SK-N-SH treated with all-trans-retinoic acid at 6 μM for 48 hours (cell line): ENCODE measurements around the gene MYB.
A peak's percentile ranks its signal among the peaks of the same experiment; 100 is the strongest.

Experiments used
- ATAC-seq: fragments of 200-7000 bp; cut with Tn5 transposase; 3 replicates; pipeline ENCODE4 v1.9.1; 2020; ENCODE audit warnings: mild to moderate bottlenecking, moderate library complexity
- CREB5 ChIP-seq: fragments of 250-450 bp; sonication (Bioruptor Pico); IDR thresholded peaks from 2 replicates; pipeline ENCODE4 v1.5.1; 2020; ENCODE audit warnings: low read depth, mild to moderate bottlenecking, moderate library complexity
- CSDC2 ChIP-seq: fragments of 250-450 bp; sonication (Bioruptor Pico); IDR thresholded peaks from 2 replicates; pipeline ENCODE4 v1.5.0; 2020; ENCODE audit warnings: mild to moderate bottlenecking, moderate library complexity
- CSRNP3 ChIP-seq: fragments of 250-450 bp; sonication (Bioruptor Pico); IDR thresholded peaks from 2 replicates; pipeline ENCODE4 v1.5.1; 2021; ENCODE audit warnings: mild to moderate bottlenecking, moderate library complexity
- ESRRG ChIP-seq: fragments of 250-450 bp; sonication (Bioruptor Pico); IDR thresholded peaks from 2 replicates; pipeline ENCODE4 v1.6.1; 2021; ENCODE audit warnings: mild to moderate bottlenecking
- GLIS3 ChIP-seq: fragments of 250-450 bp; sonication (Bioruptor Pico); IDR thresholded peaks from 2 replicates; pipeline ENCODE4 v1.5.0; 2020; ENCODE audit warnings: mild to moderate bottlenecking, moderate library complexity
- ISL1 ChIP-seq: fragments of 250-450 bp; sonication (Bioruptor Pico); IDR thresholded peaks from 2 replicates; pipeline ENCODE4 v2.1.2; 2022; ENCODE audit warnings: mild to moderate bottlenecking, moderate library complexity
- OSR1 ChIP-seq: fragments of 250-450 bp; sonication (Bioruptor Pico); IDR thresholded peaks from 2 replicates; pipeline ENCODE4 v1.8.0; 2022; ENCODE audit warnings: moderate library complexity, mild to moderate bottlenecking, inconsistent platforms
- PATZ1 ChIP-seq: fragments of 250-450 bp; sonication (Bioruptor Pico); IDR thresholded peaks from 2 replicates; pipeline ENCODE4 v1.8.0; 2020; ENCODE audit warnings: mild to moderate bottlenecking, moderate library complexity, borderline replicate concordance
- PPARA ChIP-seq: fragments of 250-450 bp; sonication (Bioruptor Pico); IDR thresholded peaks from 2 replicates; pipeline ENCODE4 v1.5.0; 2020; ENCODE audit warnings: mild to moderate bottlenecking, borderline replicate concordance
- RARB ChIP-seq: fragments of 250-450 bp; sonication (Bioruptor Pico); IDR thresholded peaks from 2 replicates; pipeline ENCODE4 v1.8.0; 2021; ENCODE audit warnings: mild to moderate bottlenecking, moderate library complexity
- SNAI2 ChIP-seq: fragments of 250-450 bp; sonication (Bioruptor Pico); IDR thresholded peaks from 2 replicates; pipeline ENCODE4 v1.5.0; 2020; ENCODE audit warnings: mild to moderate bottlenecking, moderate library complexity
- TSHZ2 ChIP-seq: fragments of 250-450 bp; sonication (Bioruptor Pico); IDR thresholded peaks from 2 replicates; pipeline ENCODE4 v1.5.0; 2020; ENCODE audit warnings: mild to moderate bottlenecking, moderate library complexity
- ZC3H10 ChIP-seq: fragments of 250-450 bp; sonication (Bioruptor Pico); IDR thresholded peaks from 2 replicates; pipeline ENCODE4 v1.5.1; 2021; ENCODE audit warnings: mild to moderate bottlenecking, moderate library complexity
- ZFP3 ChIP-seq: fragments of 250-450 bp; sonication (Bioruptor Pico); IDR thresholded peaks from 2 replicates; pipeline ENCODE4 v1.5.0; 2020; ENCODE audit warnings: mild to moderate bottlenecking, moderate library complexity
- ZFP30 ChIP-seq: fragments of 450-650 bp; formaldehyde crosslinking; IDR thresholded peaks from 2 replicates; pipeline ENCODE4 v1.5.0; 2022; ENCODE audit warnings: mild to moderate bottlenecking, moderate library complexity
- ZNF565 ChIP-seq: fragments of 450-650 bp; formaldehyde crosslinking; conservative IDR thresholded peaks from 2 replicates; pipeline ENCODE4 v1.5.0; 2020; ENCODE audit warnings: low read depth, mild to moderate bottlenecking, moderate library complexity
- ZNF70 ChIP-seq: fragments of 450-650 bp; formaldehyde crosslinking; IDR thresholded peaks from 2 replicates; pipeline ENCODE4 v1.5.0; 2020; ENCODE audit warnings: mild to moderate bottlenecking, moderate library complexity

The MYB gene

GRCh38 chr6:135182071-135183001 lies 1.2 kb downstream of the MYB start:
- TF ChIP-seq PPARA: no peak
- 0 out of 2 replicates have a peak, but pooled peaks have one; percentile 49 for TF ChIP-seq ZNF70 (CRISPR knock-in tag)
- ATAC-seq: peak; percentile 57

GRCh38 chr6:135183002-135183531 lies 2.0 kb downstream of the MYB start:
- ATAC-seq: peak; percentile 9; the same call in 2 of the 3 replicates
- TF ChIP-seq CSDC2 (CRISPR knock-in tag) (no peak), GLIS3 (CRISPR knock-in tag) (no peak), ESRRG (CRISPR knock-in tag) (no peak), ZC3H10 (CRISPR knock-in tag) (no peak), PATZ1 (CRISPR knock-in tag) (no peak), ZFP30 (CRISPR knock-in tag) (no peak), OSR1 (CRISPR knock-in tag) (no peak), CSRNP3 (CRISPR knock-in tag) (no peak), ZFP3 (no peak), ZNF70 (CRISPR knock-in tag) (no peak), TSHZ2 (no peak), SNAI2 (CRISPR knock-in tag) (no peak), RARB (no peak), ZNF565 (CRISPR knock-in tag) (no peak), CREB5 (no peak)

DNA sequence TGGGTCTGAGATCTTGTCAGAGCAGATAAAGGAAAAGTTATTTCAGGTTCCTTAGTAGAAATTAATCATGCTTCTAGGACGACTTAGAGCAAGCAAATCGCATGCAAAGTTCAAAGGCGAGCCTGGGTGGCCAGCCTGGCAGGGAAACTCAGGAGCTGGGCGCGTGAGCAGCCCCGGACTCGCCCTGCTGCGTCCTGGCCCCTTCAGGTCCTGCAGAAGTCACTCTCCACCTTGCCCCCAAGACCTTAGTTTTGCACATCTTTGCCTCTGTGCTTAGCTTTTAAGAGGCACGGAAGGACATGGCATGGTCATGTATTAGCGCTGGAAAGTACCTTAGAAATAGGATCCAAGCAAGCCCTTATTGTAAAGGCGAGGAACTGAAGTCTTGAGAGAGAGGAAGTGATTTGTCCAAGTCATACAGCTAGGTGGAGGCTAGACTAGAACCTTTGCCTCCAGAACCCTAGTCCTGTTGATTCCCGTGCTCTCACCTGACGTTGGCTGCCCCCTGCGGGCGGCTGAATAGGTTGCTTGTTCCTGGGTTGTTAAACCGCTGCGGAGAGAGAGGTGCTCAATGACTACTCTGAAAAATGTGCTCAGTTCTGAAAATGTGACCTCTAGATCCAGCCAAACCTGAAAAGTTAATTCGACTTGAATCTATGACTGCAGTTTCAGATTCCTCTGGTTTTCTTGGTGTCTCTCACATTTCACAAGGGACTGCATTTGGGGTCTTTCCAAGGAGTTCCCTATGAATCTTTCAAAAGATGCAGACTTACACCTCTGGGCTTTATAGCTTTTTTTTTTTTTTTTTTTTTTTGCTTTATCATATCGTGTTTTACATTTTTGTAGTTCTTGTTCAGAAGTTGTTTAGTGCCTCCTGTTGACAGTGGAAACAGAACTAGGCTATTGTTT lies 2.7 kb downstream of the MYB start:
- no peak for ATAC-seq
- no peak for TF ChIP-seq PPARA
- no peak for TF ChIP-seq ZNF565 (CRISPR knock-in tag)
- TF ChIP-seq OSR1 (CRISPR knock-in tag): no peak
- no peak for TF ChIP-seq CSDC2 (CRISPR knock-in tag)
- TF ChIP-seq PATZ1 (CRISPR knock-in tag): no peak
- TF ChIP-seq ZNF70 (CRISPR knock-in tag): no peak
- no peak for TF ChIP-seq ISL1 (CRISPR knock-in tag)
